Measurements from ENCODE around the gene ARHGEF39. TPM values are rescaled to one million over a fixed set of nuclear protein-coding genes. Genes with fewer than 3 reads are reported as not detected.

The ARHGEF39 gene
- total RNA-seq, 1 donor from 2014 or later: 10.4 TPM

- DNase-seq (ENCODE audit: low spot score, unreplicated experiment): no peak
- Mint-ChIP-seq H3K9me3 (ENCODE audit: low read depth) (no peaks in the 10 kb centered on the region), H3K27ac (no peak overlapping the region), H3K4me3 (ENCODE audit: low read depth) (peak overlapping the region; percentile 81), H3K4me1 (ENCODE audit: low read depth) (peaks cover 6% of the 10 kb centered on the region), H3K36me3 (ENCODE audit: insufficient read depth) (peaks cover 4% of the 10 kb centered on the region), H3K27me3 (no peaks in the 10 kb centered on the region)
- no peak for TF ChIP-seq CTCF (IDR thresholded peaks at IDR 0.05; ENCODE audit: unreplicated experiment)
Observed at GRCh38 chr9:35666045-35666444, 1.1 kb upstream of the ARHGEF39 start.

GRCh38 chr9:35665471-35665818 lies 450 bp upstream of the ARHGEF39 start:
- TF ChIP-seq CTCF (IDR thresholded peaks at IDR 0.05; ENCODE audit: unreplicated experiment): no peak
- H3K4me3 Mint-ChIP-seq (ENCODE audit: low read depth): peak overlapping the region; percentile 81
- H3K27ac Mint-ChIP-seq: no peak overlapping the region
- H3K4me1 Mint-ChIP-seq (ENCODE audit: low read depth): peaks cover 6% of the 10 kb centered on the region
- no peak for DNase-seq (ENCODE audit: low spot score, unreplicated experiment)
- H3K9me3 Mint-ChIP-seq (ENCODE audit: low read depth): no peaks in the 10 kb centered on the region
- H3K27me3 Mint-ChIP-seq: no peaks in the 10 kb centered on the region
- peaks cover 6% of the 10 kb centered on the region for H3K36me3 Mint-ChIP-seq (ENCODE audit: insufficient read depth)

- H3K36me3 Mint-ChIP-seq (ENCODE audit: insufficient read depth): peaks cover 9% of the 10 kb centered on the region
- no peaks in the 10 kb centered on the region for H3K9me3 Mint-ChIP-seq (ENCODE audit: low read depth)
- H3K4me3 Mint-ChIP-seq (ENCODE audit: low read depth): no peak overlapping the region
Observed at GRCh38 chr9:35662437-35662836, 2.6 kb downstream of the ARHGEF39 start.

GRCh38 chr9:35661756-35662350 lies 3.1 kb downstream of the ARHGEF39 start:
- Mint-ChIP-seq H3K27ac (peak overlapping the region; percentile 35), H3K27me3 (no peaks in the 10 kb centered on the region), H3K4me3 (ENCODE audit: low read depth) (no peak overlapping the region)

More at GRCh38 chr9:35662437-35662836, 2.6 kb downstream of the ARHGEF39 start:
- Mint-ChIP-seq H3K4me1 (ENCODE audit: low read depth) (peaks cover 11% of the 10 kb centered on the region), H3K27me3 (no peaks in the 10 kb centered on the region), H3K27ac (no peak overlapping the region)
- TF ChIP-seq CTCF (IDR thresholded peaks at IDR 0.05; ENCODE audit: unreplicated experiment): no peak
- DNase-seq (ENCODE audit: low spot score, unreplicated experiment): no peak

GRCh38 chr9:35660966-35661415 lies 4.0 kb downstream of the ARHGEF39 start:
- Mint-ChIP-seq H3K27me3 (peaks cover 4% of the 10 kb centered on the region), H3K4me1 (ENCODE audit: low read depth) (peaks cover 15% of the 10 kb centered on the region)
- no peak for DNase-seq (ENCODE audit: low spot score, unreplicated experiment)

More at GRCh38 chr9:35661756-35662350, 3.1 kb downstream of the ARHGEF39 start:
- peaks cover 14% of the 10 kb centered on the region for H3K4me1 Mint-ChIP-seq (ENCODE audit: low read depth)
- peaks cover 9% of the 10 kb centered on the region for H3K36me3 Mint-ChIP-seq (ENCODE audit: insufficient read depth)
- DNase-seq (ENCODE audit: low spot score, unreplicated experiment): no peak
- TF ChIP-seq CTCF (IDR thresholded peaks at IDR 0.05; ENCODE audit: unreplicated experiment): no peak
- H3K9me3 Mint-ChIP-seq (ENCODE audit: low read depth): no peaks in the 10 kb centered on the region

More at GRCh38 chr9:35660966-35661415, 4.0 kb downstream of the ARHGEF39 start:
- H3K27ac Mint-ChIP-seq: no peak overlapping the region
- no peak for TF ChIP-seq CTCF (IDR thresholded peaks at IDR 0.05; ENCODE audit: unreplicated experiment)
- H3K4me3 Mint-ChIP-seq (ENCODE audit: low read depth): no peak overlapping the region
- no peaks in the 10 kb centered on the region for H3K9me3 Mint-ChIP-seq (ENCODE audit: low read depth)
- H3K36me3 Mint-ChIP-seq (ENCODE audit: insufficient read depth): peaks cover 9% of the 10 kb centered on the region
